ENCODE measurements around the gene AOPEP.

AOPEP gene

DNA sequence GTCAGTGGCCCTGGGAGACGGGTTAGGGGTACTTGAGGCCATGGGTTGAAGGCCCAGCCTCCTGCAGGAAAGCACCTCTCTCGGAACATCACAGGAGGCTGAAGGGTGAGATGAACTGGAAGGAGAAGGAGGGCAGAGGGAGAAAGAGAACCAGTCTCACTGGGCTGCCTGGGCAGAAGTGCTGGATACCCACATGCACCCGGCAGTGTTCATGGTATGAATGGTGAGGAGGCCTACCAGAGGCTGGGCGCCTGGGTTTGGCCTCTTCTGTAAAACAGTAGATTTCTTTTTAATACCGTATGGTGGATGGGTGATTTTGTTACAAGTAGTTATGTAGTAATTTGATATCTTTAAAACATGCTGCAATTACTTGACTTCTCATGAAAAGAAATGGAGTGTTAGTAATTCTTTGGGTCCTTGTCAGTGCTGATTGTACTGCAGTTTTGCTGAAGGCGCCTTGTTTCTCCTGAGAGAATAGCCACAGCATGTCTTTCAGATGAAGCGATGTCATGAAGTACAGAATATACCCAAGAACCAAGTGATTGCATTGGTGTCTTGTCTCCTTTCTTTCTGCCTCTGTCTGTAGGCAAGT, 332.4 kb downstream of the AOPEP start (continued):
- TF ChIP-seq ZBTB11 (tag by site-specific recombination; conservative IDR thresholded peaks at IDR 0.05; ENCODE audit: low read depth) = no peak
- TF ChIP-seq, protein P1, sequence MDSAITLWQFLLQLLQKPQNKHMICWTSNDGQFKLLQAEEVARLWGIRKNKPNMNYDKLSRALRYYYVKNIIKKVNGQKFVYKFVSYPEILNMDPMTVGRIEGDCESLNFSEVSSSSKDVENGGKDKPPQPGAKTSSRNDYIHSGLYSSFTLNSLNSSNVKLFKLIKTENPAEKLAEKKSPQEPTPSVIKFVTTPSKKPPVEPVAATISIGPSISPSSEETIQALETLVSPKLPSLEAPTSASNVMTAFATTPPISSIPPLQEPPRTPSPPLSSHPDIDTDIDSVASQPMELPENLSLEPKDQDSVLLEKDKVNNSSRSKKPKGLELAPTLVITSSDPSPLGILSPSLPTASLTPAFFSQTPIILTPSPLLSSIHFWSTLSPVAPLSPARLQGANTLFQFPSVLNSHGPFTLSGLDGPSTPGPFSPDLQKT (IDR thresholded peaks at IDR 0.05; ENCODE audit: borderline replicate concordance, low read depth, low read length) = no peak
- TF ChIP-seq ZNF221 (tag by site-specific recombination; IDR thresholded peaks at IDR 0.05; ENCODE audit: borderline replicate concordance) = no peak
- peak; percentile 47; the same call in 1 of the 2 replicates for TF ChIP-seq FEZF1 (tag by site-specific recombination; IDR thresholded peaks at IDR 0.05)
- TF ChIP-seq ZNF175 (tag by site-specific recombination; IDR thresholded peaks at IDR 0.05) = no peak
- TF ChIP-seq, protein P2, sequence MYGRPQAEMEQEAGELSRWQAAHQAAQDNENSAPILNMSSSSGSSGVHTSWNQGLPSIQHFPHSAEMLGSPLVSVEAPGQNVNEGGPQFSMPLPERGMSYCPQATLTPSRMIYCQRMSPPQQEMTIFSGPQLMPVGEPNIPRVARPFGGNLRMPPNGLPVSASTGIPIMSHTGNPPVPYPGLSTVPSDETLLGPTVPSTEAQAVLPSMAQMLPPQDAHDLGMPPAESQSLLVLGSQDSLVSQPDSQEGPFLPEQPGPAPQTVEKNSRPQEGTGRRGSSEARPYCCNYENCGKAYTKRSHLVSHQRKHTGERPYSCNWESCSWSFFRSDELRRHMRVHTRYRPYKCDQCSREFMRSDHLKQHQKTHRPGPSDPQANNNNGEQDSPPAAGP (tag by site-specific recombination; IDR thresholded peaks at IDR 0.05) = no peak
- no peak for TF ChIP-seq ZNF16 (tag by site-specific recombination; IDR thresholded peaks at IDR 0.05; ENCODE audit: low read depth)
- 0 out of 2 replicates have a peak, but pooled peaks have one; percentile 10 for TF ChIP-seq WT1 (tag by site-specific recombination; IDR thresholded peaks at IDR 0.05)
- no peak for TF ChIP-seq ZNF133 (tag by site-specific recombination; IDR thresholded peaks at IDR 0.05)
- TF ChIP-seq, protein P3, sequence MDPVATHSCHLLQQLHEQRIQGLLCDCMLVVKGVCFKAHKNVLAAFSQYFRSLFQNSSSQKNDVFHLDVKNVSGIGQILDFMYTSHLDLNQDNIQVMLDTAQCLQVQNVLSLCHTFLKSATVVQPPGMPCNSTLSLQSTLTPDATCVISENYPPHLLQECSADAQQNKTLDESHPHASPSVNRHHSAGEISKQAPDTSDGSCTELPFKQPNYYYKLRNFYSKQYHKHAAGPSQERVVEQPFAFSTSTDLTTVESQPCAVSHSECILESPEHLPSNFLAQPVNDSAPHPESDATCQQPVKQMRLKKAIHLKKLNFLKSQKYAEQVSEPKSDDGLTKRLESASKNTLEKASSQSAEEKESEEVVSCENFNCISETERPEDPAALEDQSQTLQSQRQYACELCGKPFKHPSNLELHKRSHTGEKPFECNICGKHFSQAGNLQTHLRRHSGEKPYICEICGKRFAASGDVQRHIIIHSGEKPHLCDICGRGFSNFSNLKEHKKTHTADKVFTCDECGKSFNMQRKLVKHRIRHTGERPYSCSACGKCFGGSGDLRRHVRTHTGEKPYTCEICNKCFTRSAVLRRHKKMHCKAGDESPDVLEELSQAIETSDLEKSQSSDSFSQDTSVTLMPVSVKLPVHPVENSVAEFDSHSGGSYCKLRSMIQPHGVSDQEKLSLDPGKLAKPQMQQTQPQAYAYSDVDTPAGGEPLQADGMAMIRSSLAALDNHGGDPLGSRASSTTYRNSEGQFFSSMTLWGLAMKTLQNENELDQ (tag by site-specific recombination; IDR thresholded peaks at IDR 0.05; ENCODE audit: low read depth) = no peak
- peak; percentile 65 for TF ChIP-seq ZBTB44 (tag by site-specific recombination; IDR thresholded peaks at IDR 0.05)
- peak; percentile 23; the same call in 1 of the 2 replicates for TF ChIP-seq ZXDB (tag by site-specific recombination; IDR thresholded peaks at IDR 0.05)
- TF ChIP-seq, protein P4, sequence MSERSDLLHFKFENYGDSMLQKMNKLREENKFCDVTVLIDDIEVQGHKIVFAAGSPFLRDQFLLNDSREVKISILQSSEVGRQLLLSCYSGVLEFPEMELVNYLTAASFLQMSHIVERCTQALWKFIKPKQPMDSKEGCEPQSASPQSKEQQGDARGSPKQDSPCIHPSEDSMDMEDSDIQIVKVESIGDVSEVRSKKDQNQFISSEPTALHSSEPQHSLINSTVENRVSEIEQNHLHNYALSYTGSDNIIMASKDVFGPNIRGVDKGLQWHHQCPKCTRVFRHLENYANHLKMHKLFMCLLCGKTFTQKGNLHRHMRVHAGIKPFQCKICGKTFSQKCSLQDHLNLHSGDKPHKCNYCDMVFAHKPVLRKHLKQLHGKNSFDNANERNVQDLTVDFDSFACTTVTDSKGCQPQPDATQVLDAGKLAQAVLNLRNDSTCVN (tag by site-specific recombination; optimal IDR thresholded peaks at IDR 0.05) = no peak
- no peak for TF ChIP-seq ZBTB1 (tag by site-specific recombination; IDR thresholded peaks at IDR 0.05)
- TF ChIP-seq ZNF629 (tag by site-specific recombination; IDR thresholded peaks at IDR 0.05) = 0 out of 2 replicates have a peak, but pooled peaks have one; percentile 10
- TF ChIP-seq ZSCAN16 (tag by site-specific recombination; IDR thresholded peaks at IDR 0.05) = no peak
- peak; percentile 46; the same call in 1 of the 2 replicates for TF ChIP-seq ZNF449 (tag by site-specific recombination; IDR thresholded peaks at IDR 0.05)
- TF ChIP-seq ZNF266 (tag by site-specific recombination; IDR thresholded peaks at IDR 0.05; ENCODE audit: low read depth) = no peak
- TF ChIP-seq, protein P5, sequence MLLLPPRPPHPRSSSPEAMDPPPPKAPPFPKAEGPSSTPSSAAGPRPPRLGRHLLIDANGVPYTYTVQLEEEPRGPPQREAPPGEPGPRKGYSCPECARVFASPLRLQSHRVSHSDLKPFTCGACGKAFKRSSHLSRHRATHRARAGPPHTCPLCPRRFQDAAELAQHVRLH (tag by site-specific recombination; IDR thresholded peaks at IDR 0.05) = 0 out of 2 replicates have a peak, but pooled peaks have one; percentile 34
- no peak for TF ChIP-seq ZNF549 (tag by site-specific recombination; IDR thresholded peaks at IDR 0.05)
- no peak for TF ChIP-seq KLF7 (tag by site-specific recombination; IDR thresholded peaks at IDR 0.05; ENCODE audit: borderline replicate concordance)
- TF ChIP-seq ZNF148 (tag by site-specific recombination; IDR thresholded peaks at IDR 0.05; ENCODE audit: borderline replicate concordance) = no peak

All from HEK293 (cell line).